Neural cell (in vitro differentiated cells): ENCODE results near the gene BMAL2. TPM values are rescaled to one million over a fixed set of nuclear protein-coding genes. Genes with fewer than 3 reads are reported as not detected.

Experiments used
- H2AFZ ChIP-seq: fragments of 200-600, 300-800 bp; sonication (generic), shearing (Covaris generic); 2 replicates; pipeline ENCODE4 v1.6.0; 2014; ENCODE audit warnings: low read depth, mild to moderate bottlenecking, antibody characterized with exemption, low read length, moderate library complexity
- H3F3A ChIP-seq: fragments of 200-600 bp; shearing (Covaris generic); 2 replicates; pipeline ENCODE4 v1.6.1; 2016; ENCODE audit warnings: mild to moderate bottlenecking, moderate library complexity, mixed read lengths, antibody characterized with exemption, low read length; ENCODE audit not compliant: insufficient read depth, poor library complexity, severe bottlenecking
- H3K27ac ChIP-seq: fragments of 200-600, 300-800 bp; sonication (generic), shearing (Covaris generic); 2 replicates; pipeline ENCODE4 v1.5.1; 2014; ENCODE audit warnings: mild to moderate bottlenecking, low read length, moderate library complexity
- H3K27me3 ChIP-seq: fragments of 300-800, 200-600 bp; sonication (generic), shearing (Covaris generic); 2 replicates; pipeline ENCODE4 v1.6.0; 2014; ENCODE audit warnings: mild to moderate bottlenecking, low read depth, low read length, moderate library complexity; ENCODE audit not compliant: insufficient read depth
- H3K36me3 ChIP-seq: fragments of 300-800, 200-600 bp; sonication (generic), shearing (Covaris generic); 2 replicates; pipeline ENCODE4 v1.5.1; 2014; ENCODE audit warnings: mild to moderate bottlenecking, antibody characterized with exemption, low read length, moderate library complexity; ENCODE audit not compliant: insufficient read depth
- H3K4me2 ChIP-seq: fragments of 300-800, 200-600 bp; sonication (generic), shearing (Covaris generic); 2 replicates; pipeline ENCODE4 v1.6.0; 2014; ENCODE audit warnings: mild to moderate bottlenecking, low read length
- H3K4me3 ChIP-seq: fragments of 300-800, 200-600 bp; sonication (generic), shearing (Covaris generic); 2 replicates; pipeline ENCODE4 v1.5.1; 2014; ENCODE audit warnings: mild to moderate bottlenecking, low read length, moderate library complexity
- H3K79me2 ChIP-seq: fragments of 200-600 bp; shearing (Covaris generic); replicated peaks from 2 replicates; pipeline ENCODE4 v1.6.0; 2014; ENCODE audit warnings: mild to moderate bottlenecking, low read length, moderate library complexity; ENCODE audit not compliant: insufficient read depth
- H3K9ac ChIP-seq: fragments of 300-800, 200-600 bp; sonication (generic), shearing (Covaris generic); 2 replicates; pipeline ENCODE4 v1.6.1; 2016; ENCODE audit warnings: mild to moderate bottlenecking, low read length, mixed read lengths
- H3K9me2 ChIP-seq: fragments of 200-600 bp; shearing (Covaris generic); 2 replicates; pipeline ENCODE4 v1.6.1; 2016; ENCODE audit warnings: mild to moderate bottlenecking, low read length, mixed read lengths; ENCODE audit not compliant: insufficient read depth
- H3K9me3 ChIP-seq: fragments of 200-600, 300-800 bp; sonication (generic), shearing (Covaris generic); 2 replicates; pipeline ENCODE4 v1.6.1; 2016; ENCODE audit warnings: mild to moderate bottlenecking, mixed run types, low read length, moderate library complexity, mixed read lengths
- H4K20me1 ChIP-seq: fragments of 200-600 bp; shearing (Covaris generic); 2 replicates; pipeline ENCODE4 v1.6.1; 2016; ENCODE audit warnings: mild to moderate bottlenecking, mixed run types; ENCODE audit not compliant: insufficient read depth
- EP300 ChIP-seq: fragments of 450-650 bp; conservative IDR thresholded peaks from 2 replicates; pipeline ENCODE4 v1.6.1; 2014; ENCODE audit warnings: antibody characterized with exemption, mild to moderate bottlenecking, moderate library complexity; ENCODE audit not compliant: poor library complexity, severe bottlenecking
- EZH2 ChIP-seq: fragments of 200-600, 300-800 bp; shearing (Covaris generic), sonication (generic); IDR thresholded peaks from 2 replicates; pipeline ENCODE4 v1.6.1; 2014; ENCODE audit warnings: antibody characterized with exemption, low read length, borderline replicate concordance, mild to moderate bottlenecking; ENCODE audit not compliant: insufficient read depth, poor library complexity, severe bottlenecking
- POLR2AphosphoS5 ChIP-seq: IDR thresholded peaks from 2 replicates; pipeline ENCODE4 v1.6.1; 2012
- REST ChIP-seq: IDR thresholded peaks from 2 replicates; pipeline ENCODE4 v1.6.1; 2012; ENCODE audit warnings: borderline replicate concordance
- SMC3 ChIP-seq: fragments of 450-650 bp; conservative IDR thresholded peaks from 2 replicates; pipeline ENCODE4 v1.6.1; 2014; ENCODE audit warnings: antibody characterized with exemption, mild to moderate bottlenecking, moderate library complexity; ENCODE audit not compliant: poor library complexity
- TAF1 ChIP-seq: IDR thresholded peaks from 2 replicates; pipeline ENCODE4 v1.6.1; 2012; ENCODE audit warnings: low read depth
- polyA plus RNA-seq: library from polyadenylated mRNA; depleted of rRNA; stranded (reverse); fragments of >200 nt; gene quantifications from 2 replicates; pipeline ENCODE4 v1.2.3, GENCODE V29; 2014

Gene BMAL2
- polyA plus RNA-seq, 1 donor from 2014 or later, result 9.8 TPM

DNA sequence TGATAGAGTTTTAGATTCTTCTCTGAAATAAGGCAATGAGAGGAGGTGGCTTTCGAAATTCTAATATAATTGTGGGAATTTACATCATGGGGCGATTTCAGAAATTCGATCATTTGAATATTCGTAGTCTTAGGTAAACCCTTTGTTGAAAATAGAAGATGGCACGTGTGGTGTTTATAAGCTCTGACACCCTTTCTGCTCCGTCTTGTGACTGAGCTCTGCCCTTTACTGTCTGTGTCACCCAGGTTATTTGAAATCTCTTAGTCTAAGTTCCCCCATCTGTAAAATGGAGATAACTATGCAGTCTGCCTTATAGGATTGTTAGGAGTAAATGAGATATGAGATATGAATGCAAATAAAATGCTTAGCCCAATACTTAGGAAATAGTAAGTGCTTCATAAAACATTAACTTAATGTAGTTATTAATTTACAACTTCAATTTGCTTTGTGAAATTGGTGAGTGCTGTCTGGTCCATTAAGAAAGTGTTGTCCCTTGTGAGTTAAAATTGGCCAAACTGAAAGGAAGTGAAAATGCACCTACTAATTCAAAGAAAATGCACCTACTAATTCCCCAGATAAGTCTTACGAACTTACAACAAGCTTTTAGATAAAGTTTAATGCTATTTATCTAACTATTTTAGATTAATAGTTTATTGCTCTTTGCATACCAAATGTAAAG is 1.5 kb downstream of the BMAL2 start:
- peaks cover 14% of the 10 kb centered on the region for H3K79me2 ChIP-seq
- no peaks in the 10 kb centered on the region for H3K27me3 ChIP-seq
- peak overlapping the region; percentile 65 for H3K9ac ChIP-seq
- peak overlapping the region; percentile 45 for H3K27ac ChIP-seq
- H3K9me3 ChIP-seq, result no peaks in the 10 kb centered on the region
- H3K4me2 ChIP-seq, result peak overlapping the region; percentile 96
- no peaks in the 10 kb centered on the region for H3K36me3 ChIP-seq
- no peak for TF ChIP-seq POLR2AphosphoS5
- no peaks in the 10 kb centered on the region for H4K20me1 ChIP-seq
- peak overlapping the region; percentile 77 for H2AFZ ChIP-seq
- H3K9me2 ChIP-seq, result no peaks in the 10 kb centered on the region
- H3F3A ChIP-seq, result no peaks in the 10 kb centered on the region
- H3K4me3 ChIP-seq, result peak overlapping the region; percentile 91

DNA sequence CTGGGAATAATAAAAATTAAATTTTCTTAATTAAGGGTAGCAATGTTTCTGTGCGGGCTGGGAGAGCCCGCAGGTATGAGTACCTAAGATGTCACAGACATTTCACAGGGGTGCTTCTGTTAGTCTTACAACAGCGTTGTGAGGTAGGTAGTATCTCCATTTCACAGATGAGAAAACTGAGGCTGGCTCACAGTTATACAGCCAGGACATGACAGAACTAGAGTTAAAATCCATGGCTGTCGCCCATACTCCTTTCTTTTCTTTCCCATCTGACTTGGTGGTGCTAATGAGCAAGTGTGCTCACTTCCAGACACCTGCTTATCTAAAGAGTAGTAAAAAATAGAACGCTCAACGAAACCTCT is 2.1 kb downstream of the BMAL2 start:
- peak overlapping the region; percentile 91 for H3K4me3 ChIP-seq
- no peak overlapping the region for H3K9ac ChIP-seq
- H3F3A ChIP-seq, result no peaks in the 10 kb centered on the region
- H3K27ac ChIP-seq, result no peak overlapping the region
- no peak overlapping the region for H2AFZ ChIP-seq
- no peaks in the 10 kb centered on the region for H3K27me3 ChIP-seq
- no peak overlapping the region for H3K4me2 ChIP-seq
- no peaks in the 10 kb centered on the region for H4K20me1 ChIP-seq
- TF ChIP-seq EZH2 (no peak), TAF1 (no peak), POLR2AphosphoS5 (no peak)
- H3K9me2 ChIP-seq, result no peaks in the 10 kb centered on the region
- no peaks in the 10 kb centered on the region for H3K9me3 ChIP-seq
- peaks cover 14% of the 10 kb centered on the region for H3K79me2 ChIP-seq
- no peaks in the 10 kb centered on the region for H3K36me3 ChIP-seq

GRCh38 chr12:27335364-27336281 is 3.0 kb downstream of the BMAL2 start:
- Histone ChIP-seq H3K27me3 (no peaks in the 10 kb centered on the region), H3K36me3 (no peaks in the 10 kb centered on the region), H3F3A (no peaks in the 10 kb centered on the region), H3K9me2 (no peaks in the 10 kb centered on the region), H3K9me3 (no peaks in the 10 kb centered on the region), H3K27ac (no peak overlapping the region), H4K20me1 (no peaks in the 10 kb centered on the region), H3K79me2 (peaks cover 14% of the 10 kb centered on the region), H3K9ac (no peak overlapping the region), H3K4me2 (no peak overlapping the region), H3K4me3 (no peak overlapping the region), H2AFZ (no peak overlapping the region)
- no peak for TF ChIP-seq SMC3
- no peak for TF ChIP-seq EP300
- no peak for TF ChIP-seq EZH2
- TF ChIP-seq TAF1, result no peak
- TF ChIP-seq REST, result no peak
